ENCODE results near the gene TRIO.

GRCh38 chr5:14552017-14552416, 408.9 kb downstream of the TRIO start:
- no peak for TF ChIP-seq CTCF (IDR thresholded peaks at IDR 0.05; ENCODE audit: low read length)
- no peak for TF ChIP-seq EZH2phosphoT487 (IDR thresholded peaks at IDR 0.05; ENCODE audit: low read length)
- TF ChIP-seq EZH2 (optimal IDR thresholded peaks at IDR 0.05; ENCODE audit: low read depth, low read length): no peak
